Sciatic nerve (tissue), 2 donors: Measurements from ENCODE around the gene NDOR1. TPM values are rescaled to one million over a fixed set of nuclear protein-coding genes. Genes with fewer than 3 reads are reported as not detected.

Source experiments
- ATAC-seq: fragments of 200-7000 bp; cut with Tn5 transposase; one replicate; pipeline ENCODE4 v1.9.1; 2020; ENCODE audit warnings: mild to moderate bottlenecking, moderate library complexity
- DNase-seq: peaks from one replicate; pipeline ENCODE4 v3.0.0-alpha.2; 2020; ENCODE audit warnings: low spot score
- intact Hi-C: fragments of 100-400 bp; cut with DNase I; formaldehyde crosslinking; loops from one replicate; pipeline ENCODE4 v1.14.2; 2022
- microRNA-seq: library from miRNA; unstranded; fragments of <30 nt; microRNA quantifications from one replicate; pipeline ENCODE4 v1.2.0, GENCODE V29; 2020
- total RNA-seq: library from RNA; stranded (reverse); fragmentation: NEBNext Ultra II Directional; extraction: Animal tissue kit (Norgen Biotek cat#: 25700); gene quantifications from one replicate; pipeline ENCODE4 v1.2.1, GENCODE V29; 2021
- donor health status: DM: no; HTN: no; CAD: no.
- donor health status: DM: no; HTN: no; CAD: no.

Gene NDOR1
- total RNA-seq, 1 donor from 2014 or later: 16.5 TPM

- ATAC-seq (no peak), DNase-seq (no peak)
- intact Hi-C loops: no loop called here
Observed at GRCh38 chr9:137264067-137264466, 58.6 kb downstream of the NDOR1 start.

DNA sequence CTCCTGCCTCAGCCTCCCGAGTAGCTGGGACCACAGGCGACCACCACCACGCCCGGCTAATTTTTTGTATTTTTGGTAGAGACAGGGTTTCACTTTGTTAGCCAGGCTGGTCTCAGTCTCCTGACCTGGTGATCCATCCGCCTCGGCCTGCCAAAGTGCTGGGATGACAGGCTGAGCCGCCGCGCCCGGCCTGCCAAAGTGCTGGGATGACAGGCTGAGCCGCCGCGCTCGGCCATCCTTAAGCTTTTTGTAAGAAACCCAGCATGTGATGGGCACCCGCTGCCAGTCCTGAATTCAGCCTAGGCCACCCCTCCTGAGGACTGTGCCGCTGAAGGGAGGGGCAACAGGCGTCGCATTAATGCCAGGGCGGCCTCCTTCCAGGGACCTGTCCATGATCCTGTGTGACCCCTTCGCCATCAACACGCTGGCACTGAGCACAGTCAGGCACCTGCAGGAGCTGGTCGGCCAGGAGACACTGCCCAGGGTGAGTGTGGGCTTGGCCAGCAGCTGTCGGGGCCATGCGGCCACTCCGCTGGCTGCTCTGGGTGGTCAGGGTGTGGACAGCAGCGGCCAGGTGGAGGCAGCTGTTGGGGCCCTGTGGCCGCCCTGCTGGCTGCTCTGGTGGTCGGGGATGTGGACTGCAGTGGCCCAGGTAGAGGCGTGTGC is 60.1 kb downstream of the NDOR1 start:
- intact Hi-C loops: no loop called here
- ATAC-seq (no peak), DNase-seq (no peak)

GRCh38 chr9:137266162-137266527 is 60.6 kb downstream of the NDOR1 start:
- DNase-seq (no peak), ATAC-seq (no peak)
- intact Hi-C loops: no loop called here

Small RNAs within 50 kb of the gene (microRNA-seq; reads per million reads assigned to microRNA genes)
- gene MIR3621: not detected

Other genes starting within 250 kb of the NDOR1 start
- 1,668 TPM for gene PTGDS, start 228.2 kb upstream of the NDOR1 start, total RNA-seq
- 4.1 TPM for gene LCNL1, start 222.7 kb upstream of the NDOR1 start, total RNA-seq
- 46.6 TPM for gene PAXX, start 213.3 kb upstream of the NDOR1 start, total RNA-seq
- 11.3 TPM for gene CLIC3, start 209.1 kb upstream of the NDOR1 start, total RNA-seq
- 298 TPM for gene ABCA2, start 177.5 kb upstream of the NDOR1 start, total RNA-seq
- 0.18 TPM for gene FUT7, start 173.6 kb upstream of the NDOR1 start, total RNA-seq
- gene NPDC1, start 159.5 kb upstream of the NDOR1 start, total RNA-seq: 157 TPM
- 24.3 TPM for gene ENTPD2, start 151.6 kb upstream of the NDOR1 start, total RNA-seq
- gene SAPCD2, start 135.1 kb upstream of the NDOR1 start, total RNA-seq: 0.36 TPM
- 18.3 TPM for gene UAP1L1, start 128.2 kb upstream of the NDOR1 start, total RNA-seq
- gene MAN1B1, start 118.7 kb upstream of the NDOR1 start, total RNA-seq: 48.3 TPM
- gene DPP7, start 91.0 kb upstream of the NDOR1 start, total RNA-seq: 127 TPM
- not detected for gene GRIN1, start 66.5 kb upstream of the NDOR1 start, total RNA-seq
- not detected for gene LRRC26, start 35.6 kb upstream of the NDOR1 start, total RNA-seq
- not detected for gene TMEM210, start 33.6 kb upstream of the NDOR1 start, total RNA-seq
- 52.8 TPM for gene ANAPC2, start 17.1 kb upstream of the NDOR1 start, total RNA-seq
- 27.6 TPM for gene SSNA1, start 17.0 kb upstream of the NDOR1 start, total RNA-seq
- gene TPRN, start 5.0 kb upstream of the NDOR1 start, total RNA-seq: 8.8 TPM
- 25.6 TPM for gene TMEM203, start 52 bp upstream of the NDOR1 start, total RNA-seq
- gene RNF208, start 16.5 kb downstream of the NDOR1 start, total RNA-seq: 10.6 TPM
- not detected for gene CYSRT1, start 19.5 kb downstream of the NDOR1 start, total RNA-seq
- not detected for gene RNF224, start 21.8 kb downstream of the NDOR1 start, total RNA-seq
- not detected for gene SLC34A3, start 25.2 kb downstream of the NDOR1 start, total RNA-seq
- 108 TPM for gene TUBB4B, start 35.6 kb downstream of the NDOR1 start, total RNA-seq
- not detected for gene STPG3, start 45.6 kb downstream of the NDOR1 start, total RNA-seq
- 38.9 TPM for gene NELFB, start 49.6 kb downstream of the NDOR1 start, total RNA-seq
- gene TOR4A, start 72.0 kb downstream of the NDOR1 start, total RNA-seq: 4.0 TPM
- gene NRARP, start 96.6 kb downstream of the NDOR1 start, total RNA-seq: 18.5 TPM
- gene EXD3, start 217.5 kb downstream of the NDOR1 start, total RNA-seq: 48.1 TPM
- 7.4 TPM for gene NOXA1, start 217.7 kb downstream of the NDOR1 start, total RNA-seq
- not detected for gene ENTPD8, start 235.7 kb downstream of the NDOR1 start, total RNA-seq